Adipocyte (in vitro differentiated cells): Measurements from ENCODE around the gene CARD11.

Experiments used
- DNase-seq: peaks from one replicate; pipeline ENCODE4 v3.0.0-alpha.2; 2015; ENCODE audit warnings: low read depth
- H3K27me3 ChIP-seq: replicated peaks from 2 replicates; pipeline ENCODE4 v1.7.0; 2013; ENCODE audit warnings: mild to moderate bottlenecking, low read length, moderate library complexity; ENCODE audit not compliant: control insufficient read depth, insufficient read depth
- H3K36me3 ChIP-seq: 2 replicates; pipeline ENCODE4 v1.7.0; 2013; ENCODE audit warnings: low read length, mild to moderate bottlenecking, moderate library complexity; ENCODE audit not compliant: control insufficient read depth, insufficient read depth, severe bottlenecking
- H3K4me1 ChIP-seq: 2 replicates; pipeline ENCODE4 v1.7.0; 2013; ENCODE audit warnings: mild to moderate bottlenecking, low read length, moderate library complexity; ENCODE audit not compliant: control insufficient read depth, insufficient read depth
- H3K4me3 ChIP-seq: 2 replicates; pipeline ENCODE4 v1.7.0; 2013; ENCODE audit warnings: mild to moderate bottlenecking, low read length, moderate library complexity
- H3K9ac ChIP-seq: 2 replicates; pipeline ENCODE4 v1.7.0; 2013; ENCODE audit warnings: mild to moderate bottlenecking, low read length, moderate library complexity
- H3K9me3 ChIP-seq: 2 replicates; pipeline ENCODE4 v1.7.0; 2013; ENCODE audit warnings: mild to moderate bottlenecking, low read length, moderate library complexity; ENCODE audit not compliant: control insufficient read depth

The CARD11 gene

GRCh38 chr7:2909471-2910039 lies 134.1 kb downstream of the CARD11 start:
- no peak for DNase-seq
- Histone ChIP-seq H3K4me3 (no peak overlapping the region), H3K36me3 (no peaks in the 10 kb centered on the region), H3K4me1 (no peaks in the 10 kb centered on the region), H3K9ac (no peak overlapping the region), H3K9me3 (peaks cover 6% of the 10 kb centered on the region), H3K27me3 (peaks cover 28% of the 10 kb centered on the region)

GRCh38 chr7:2909043-2909442 lies 134.6 kb downstream of the CARD11 start:
- Histone ChIP-seq H3K4me3 (no peak overlapping the region), H3K9ac (no peak overlapping the region), H3K36me3 (no peaks in the 10 kb centered on the region), H3K27me3 (peaks cover 32% of the 10 kb centered on the region), H3K4me1 (no peaks in the 10 kb centered on the region), H3K9me3 (peaks cover 6% of the 10 kb centered on the region)
- no peak for DNase-seq

GRCh38 chr7:2908103-2908683 lies 135.5 kb downstream of the CARD11 start:
- no peak overlapping the region for H3K4me3 ChIP-seq
- no peaks in the 10 kb centered on the region for H3K36me3 ChIP-seq

GRCh38 chr7:2906197-2906931 lies 137.3 kb downstream of the CARD11 start:
- H3K4me3 ChIP-seq, result no peak overlapping the region
- no peak for DNase-seq
- no peak overlapping the region for H3K9ac ChIP-seq
- H3K4me1 ChIP-seq, result peaks cover 6% of the 10 kb centered on the region
- peaks cover 26% of the 10 kb centered on the region for H3K27me3 ChIP-seq
- H3K36me3 ChIP-seq, result no peaks in the 10 kb centered on the region
- peaks cover 6% of the 10 kb centered on the region for H3K9me3 ChIP-seq

More at GRCh38 chr7:2908103-2908683, 135.5 kb downstream of the CARD11 start:
- H3K9me3 ChIP-seq, result peaks cover 6% of the 10 kb centered on the region
- peaks cover 26% of the 10 kb centered on the region for H3K27me3 ChIP-seq
- no peak for DNase-seq
- H3K4me1 ChIP-seq, result peaks cover 6% of the 10 kb centered on the region
- no peak overlapping the region for H3K9ac ChIP-seq

- Histone ChIP-seq H3K9ac (no peak overlapping the region), H3K36me3 (no peaks in the 10 kb centered on the region), H3K27me3 (peaks cover 22% of the 10 kb centered on the region), H3K9me3 (peaks cover 6% of the 10 kb centered on the region), H3K4me1 (peaks cover 6% of the 10 kb centered on the region), H3K4me3 (no peak overlapping the region)
- no peak for DNase-seq
Measured at GRCh38 chr7:2905500-2905899, 138.2 kb downstream of the CARD11 start.

GRCh38 chr7:2905027-2905426 lies 138.6 kb downstream of the CARD11 start:
- Histone ChIP-seq H3K4me1 (peaks cover 6% of the 10 kb centered on the region), H3K9me3 (peaks cover 6% of the 10 kb centered on the region), H3K27me3 (peaks cover 22% of the 10 kb centered on the region), H3K36me3 (no peaks in the 10 kb centered on the region), H3K9ac (no peak overlapping the region), H3K4me3 (no peak overlapping the region)
- DNase-seq, result no peak

GRCh38 chr7:2904202-2904601 lies 139.5 kb downstream of the CARD11 start:
- Histone ChIP-seq H3K4me3 (no peak overlapping the region), H3K36me3 (no peaks in the 10 kb centered on the region), H3K4me1 (peaks cover 6% of the 10 kb centered on the region), H3K9ac (no peak overlapping the region), H3K27me3 (peaks cover 19% of the 10 kb centered on the region), H3K9me3 (peaks cover 6% of the 10 kb centered on the region)
- DNase-seq, result no peak

GRCh38 chr7:2903682-2904162 lies 139.9 kb downstream of the CARD11 start:
- no peak overlapping the region for H3K9ac ChIP-seq
- H3K36me3 ChIP-seq, result no peaks in the 10 kb centered on the region
- peaks cover 19% of the 10 kb centered on the region for H3K27me3 ChIP-seq
- H3K4me3 ChIP-seq, result no peak overlapping the region
- peaks cover 8% of the 10 kb centered on the region for H3K9me3 ChIP-seq
- H3K4me1 ChIP-seq, result peaks cover 6% of the 10 kb centered on the region
- DNase-seq, result peak; percentile 3

- Histone ChIP-seq H3K4me3 (no peak overlapping the region), H3K4me1 (no peaks in the 10 kb centered on the region), H3K36me3 (no peaks in the 10 kb centered on the region), H3K27me3 (peaks cover 25% of the 10 kb centered on the region), H3K9me3 (peaks cover 11% of the 10 kb centered on the region), H3K9ac (no peak overlapping the region)
- no peak for DNase-seq
Measured at GRCh38 chr7:2897023-2897422, 146.6 kb downstream of the CARD11 start.

- DNase-seq, result no peak
- no peaks in the 10 kb centered on the region for H3K4me1 ChIP-seq
- no peaks in the 10 kb centered on the region for H3K36me3 ChIP-seq
- peaks cover 21% of the 10 kb centered on the region for H3K27me3 ChIP-seq
- H3K4me3 ChIP-seq, result no peak overlapping the region
- H3K9ac ChIP-seq, result no peak overlapping the region
- H3K9me3 ChIP-seq, result peaks cover 11% of the 10 kb centered on the region
Measured at GRCh38 chr7:2896131-2896530, 147.5 kb downstream of the CARD11 start.

GRCh38 chr7:2894118-2894940 lies 149.3 kb downstream of the CARD11 start:
- no peaks in the 10 kb centered on the region for H3K4me1 ChIP-seq
- no peak overlapping the region for H3K9ac ChIP-seq
- no peak overlapping the region for H3K4me3 ChIP-seq
- H3K36me3 ChIP-seq, result no peaks in the 10 kb centered on the region
- no peak for DNase-seq
- peaks cover 28% of the 10 kb centered on the region for H3K27me3 ChIP-seq
- peaks cover 11% of the 10 kb centered on the region for H3K9me3 ChIP-seq
